ENCODE data around the gene SSR4.
A peak's percentile ranks its signal among the peaks of the same experiment; 100 is the strongest.
"Not testable (repeated sequence)": the region's sequence is repeated elsewhere in the genome, so short reads cannot be mapped to it uniquely, and the experiment has no call there.

The SSR4 gene

GRCh38 chrX:153794018-153794896 lies at the start of gene SSR4, which contains the start of gene IDH3G:
Gene SSR4 (plus strand): TSS chrX:153794668. CDS start chrX:153794688, 20 bp downstream.
Gene IDH3G (minus strand): TSS chrX:153794375. CDS start chrX:153794326, 49 bp downstream.
- peak; percentile 71 for DNase-seq

- DNase-seq = not testable (repeated sequence)
These were observed 49.4 kb upstream of the SSR4 start for GRCh38 chrX:153745067-153745433.

GRCh38 chrX:153746359-153746758 lies 48.1 kb upstream of the SSR4 start:
- DNase-seq = no peak

- not testable (repeated sequence) for DNase-seq
These were observed 47.5 kb upstream of the SSR4 start for GRCh38 chrX:153746991-153747390.

GRCh38 chrX:153749017-153749416 lies 45.5 kb upstream of the SSR4 start:
- DNase-seq = not testable (repeated sequence)

- no peak for DNase-seq
These were observed 44.2 kb upstream of the SSR4 start for GRCh38 chrX:153750127-153750774.

- DNase-seq = no peak
These were observed 39.3 kb upstream of the SSR4 start for GRCh38 chrX:153755136-153755535.

GRCh38 chrX:153761863-153762262 lies 32.6 kb upstream of the SSR4 start:
- no peak for DNase-seq

- DNase-seq = no peak
These were observed 31.8 kb upstream of the SSR4 start for GRCh38 chrX:153762626-153763173.

GRCh38 chrX:153763298-153763932 lies 31.1 kb upstream of the SSR4 start:
- no peak for DNase-seq

GRCh38 chrX:153763989-153764755 lies 30.3 kb upstream of the SSR4 start, which contains the start of gene PLXNB3:
Gene PLXNB3 (plus strand): TSS chrX:153764249. CDS start chrX:153765536, 1,287 bp downstream.
- DNase-seq = no peak

GRCh38 chrX:153764786-153765137 lies 29.7 kb upstream of the SSR4 start:
- DNase-seq = no peak

- no peak for DNase-seq
These were observed 29.1 kb upstream of the SSR4 start for GRCh38 chrX:153765138-153766079.

- DNase-seq = no peak
These were observed 28.2 kb upstream of the SSR4 start for GRCh38 chrX:153766098-153766817.

GRCh38 chrX:153766871-153767673 lies 27.4 kb upstream of the SSR4 start:
- no peak for DNase-seq

- no peak for DNase-seq
These were observed 26.8 kb upstream of the SSR4 start for GRCh38 chrX:153767674-153768055.

GRCh38 chrX:153768311-153769157 lies 25.9 kb upstream of the SSR4 start:
- DNase-seq = no peak

GRCh38 chrX:153769158-153769864 lies 25.2 kb upstream of the SSR4 start:
- no peak for DNase-seq

All from SHP77 treated with DMSO at 0.1 percent for 48 hours (cell line).